ENCODE data around the gene CHMP1B.

CHMP1B gene

DNA sequence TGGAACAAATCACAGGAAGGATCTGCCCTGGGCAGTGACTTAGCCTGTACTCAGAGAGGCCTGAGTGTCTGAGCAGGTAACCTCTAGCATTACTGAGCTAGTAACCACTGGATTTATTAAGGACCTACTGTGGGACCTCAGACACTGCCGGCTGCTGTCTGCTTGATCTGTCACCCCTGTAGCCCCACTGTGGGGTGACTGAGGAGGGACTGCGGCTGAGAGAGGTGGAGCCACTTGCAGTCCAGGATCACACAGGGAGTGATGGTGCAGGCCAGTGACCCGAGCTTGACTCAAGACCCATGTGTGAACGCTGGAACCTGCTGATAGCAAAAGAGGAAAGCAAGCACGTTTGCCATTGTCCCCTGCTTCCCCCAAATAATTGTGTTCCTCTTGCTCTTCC, 15.6 kb downstream of the CHMP1B start:
- Histone ChIP-seq H3K9me3 (ENCODE audit: insufficient read depth, low read length) (no peaks in the 10 kb centered on the region), H3K4me3 (ENCODE audit: insufficient read length, low read depth) (no peak overlapping the region), H3K9ac (ENCODE audit: insufficient read length, low read depth) (no peak overlapping the region), H3K36me3 (ENCODE audit: insufficient read depth, insufficient read length, low read length) (peaks cover 6% of the 10 kb centered on the region), H3K4me1 (ENCODE audit: insufficient read depth, insufficient read length) (no peaks in the 10 kb centered on the region), H3K27me3 (ENCODE audit: insufficient read depth, insufficient read length) (no peaks in the 10 kb centered on the region)
- no peak for DNase-seq (ENCODE audit: low read depth, low spot score)
- TF ChIP-seq YY1 (IDR thresholded peaks at IDR 0.05; ENCODE audit: insufficient read depth, insufficient read length) (no peak), SUZ12 (IDR thresholded peaks at IDR 0.05; ENCODE audit: extremely low read depth, insufficient read depth, insufficient read length) (no peak), ZNF274 (IDR thresholded peaks at IDR 0.05; ENCODE audit: low read depth, low read length) (no peak)

DNA sequence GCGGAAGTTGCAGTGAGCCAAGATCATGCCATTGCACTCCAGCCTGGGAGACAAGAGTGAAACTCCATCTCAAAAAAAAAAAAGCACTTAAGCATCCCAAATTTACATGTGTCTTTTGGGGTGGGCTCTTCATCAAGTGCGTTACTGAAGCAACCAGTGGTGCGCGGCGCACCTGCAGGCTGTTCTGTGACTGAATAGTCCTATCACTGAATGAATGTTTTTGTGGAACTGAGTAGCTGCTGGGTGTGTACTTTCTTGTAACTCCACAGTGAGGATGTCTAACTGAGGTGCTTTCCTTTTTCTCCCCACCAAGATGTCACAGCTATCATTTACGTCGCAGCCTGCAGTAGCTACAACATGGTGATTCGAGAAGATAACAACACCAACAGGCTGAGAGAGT, 17.0 kb downstream of the CHMP1B start:
- DNase-seq (ENCODE audit: low read depth, low spot score) = no peak
- no peak overlapping the region for H3K4me3 ChIP-seq (ENCODE audit: insufficient read length, low read depth)
- no peak overlapping the region for H3K9ac ChIP-seq (ENCODE audit: insufficient read length, low read depth)
- no peaks in the 10 kb centered on the region for H3K27me3 ChIP-seq (ENCODE audit: insufficient read depth, insufficient read length)
- H3K4me1 ChIP-seq (ENCODE audit: insufficient read depth, insufficient read length) = no peaks in the 10 kb centered on the region
- TF ChIP-seq YY1 (IDR thresholded peaks at IDR 0.05; ENCODE audit: insufficient read depth, insufficient read length) (no peak), SUZ12 (IDR thresholded peaks at IDR 0.05; ENCODE audit: extremely low read depth, insufficient read depth, insufficient read length) (no peak), ZNF274 (IDR thresholded peaks at IDR 0.05; ENCODE audit: low read depth, low read length) (no peak)
- no peaks in the 10 kb centered on the region for H3K9me3 ChIP-seq (ENCODE audit: insufficient read depth, low read length)
- peaks cover 10% of the 10 kb centered on the region for H3K36me3 ChIP-seq (ENCODE audit: insufficient read depth, insufficient read length, low read length)

DNA sequence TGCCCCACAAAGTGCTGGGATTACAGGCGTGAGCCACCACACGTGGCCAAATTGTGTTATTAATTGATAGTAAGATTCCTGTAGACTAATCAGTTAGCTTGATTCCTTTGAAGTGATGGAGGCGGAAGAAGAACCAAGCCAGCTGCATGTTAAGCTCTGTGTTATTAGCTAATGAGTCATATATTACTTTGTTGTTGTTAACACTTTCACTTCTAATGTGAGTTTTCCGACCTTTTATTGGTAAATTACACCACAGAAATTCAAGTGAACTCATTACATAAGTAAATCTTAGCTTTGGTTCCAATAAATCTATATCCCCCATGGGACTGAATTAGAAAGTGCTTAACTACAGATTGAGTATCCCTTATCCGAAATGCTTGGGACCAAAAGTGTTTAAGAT, 20.3 kb downstream of the CHMP1B start:
- H3K4me1 ChIP-seq (ENCODE audit: insufficient read depth, insufficient read length) = no peaks in the 10 kb centered on the region
- TF ChIP-seq ZNF274 (IDR thresholded peaks at IDR 0.05; ENCODE audit: low read depth, low read length) (no peak), YY1 (IDR thresholded peaks at IDR 0.05; ENCODE audit: insufficient read depth, insufficient read length) (no peak)
- peaks cover 6% of the 10 kb centered on the region; the same call in 1 of the 2 replicates for H3K9me3 ChIP-seq (ENCODE audit: insufficient read depth, low read length)
- peaks cover 15% of the 10 kb centered on the region for H3K36me3 ChIP-seq (ENCODE audit: insufficient read depth, insufficient read length, low read length)
- H3K4me3 ChIP-seq (ENCODE audit: insufficient read length, low read depth) = no peak overlapping the region
- no peak for DNase-seq (ENCODE audit: low read depth, low spot score)
- H3K27me3 ChIP-seq (ENCODE audit: insufficient read depth, insufficient read length) = no peaks in the 10 kb centered on the region
- no peak overlapping the region for H3K9ac ChIP-seq (ENCODE audit: insufficient read length, low read depth)

DNA sequence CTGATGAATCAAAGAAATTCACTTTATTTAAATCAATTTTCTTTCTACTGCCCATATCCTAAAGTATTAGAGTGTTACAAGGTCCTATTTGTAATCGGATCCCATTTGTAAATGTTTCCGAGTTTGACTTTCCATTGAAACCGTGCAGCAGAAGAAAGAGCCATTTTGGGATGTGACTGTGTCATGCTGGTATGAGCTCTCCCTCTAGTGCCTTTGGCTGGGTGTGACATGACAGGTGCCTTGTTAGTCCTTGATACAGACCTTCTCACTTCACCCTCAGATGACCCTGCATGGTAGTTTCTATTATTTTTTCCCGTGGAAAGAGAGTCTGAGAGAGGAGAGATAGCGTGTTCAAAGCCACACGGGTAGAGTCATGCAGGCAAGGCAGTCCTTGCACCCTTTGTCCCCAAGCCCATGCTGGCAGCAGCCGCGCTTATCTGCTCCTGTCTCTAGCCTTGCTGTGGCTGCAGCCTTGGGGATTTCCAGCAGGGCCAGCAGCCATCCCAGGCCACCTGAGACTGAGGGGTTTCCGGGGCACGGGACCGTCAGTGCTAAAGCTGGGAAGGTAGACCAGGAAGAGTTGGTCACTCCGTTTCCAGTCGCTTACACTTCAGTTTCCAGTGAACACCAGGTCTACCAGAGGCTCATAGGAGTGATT, 21.4 kb downstream of the CHMP1B start:
- Histone ChIP-seq H3K27me3 (ENCODE audit: insufficient read depth, insufficient read length) (no peaks in the 10 kb centered on the region), H3K9me3 (ENCODE audit: insufficient read depth, low read length) (peaks cover 6% of the 10 kb centered on the region; the same call in 1 of the 2 replicates), H3K4me3 (ENCODE audit: insufficient read length, low read depth) (no peak overlapping the region), H3K9ac (ENCODE audit: insufficient read length, low read depth) (no peak overlapping the region), H3K4me1 (ENCODE audit: insufficient read depth, insufficient read length) (no peaks in the 10 kb centered on the region), H3K36me3 (ENCODE audit: insufficient read depth, insufficient read length, low read length) (peaks cover 12% of the 10 kb centered on the region)
- no peak for DNase-seq (ENCODE audit: low read depth, low spot score)
- TF ChIP-seq SUZ12 (IDR thresholded peaks at IDR 0.05; ENCODE audit: extremely low read depth, insufficient read depth, insufficient read length) (no peak), ZNF274 (IDR thresholded peaks at IDR 0.05; ENCODE audit: low read depth, low read length) (no peak), YY1 (IDR thresholded peaks at IDR 0.05; ENCODE audit: insufficient read depth, insufficient read length) (no peak)

DNA sequence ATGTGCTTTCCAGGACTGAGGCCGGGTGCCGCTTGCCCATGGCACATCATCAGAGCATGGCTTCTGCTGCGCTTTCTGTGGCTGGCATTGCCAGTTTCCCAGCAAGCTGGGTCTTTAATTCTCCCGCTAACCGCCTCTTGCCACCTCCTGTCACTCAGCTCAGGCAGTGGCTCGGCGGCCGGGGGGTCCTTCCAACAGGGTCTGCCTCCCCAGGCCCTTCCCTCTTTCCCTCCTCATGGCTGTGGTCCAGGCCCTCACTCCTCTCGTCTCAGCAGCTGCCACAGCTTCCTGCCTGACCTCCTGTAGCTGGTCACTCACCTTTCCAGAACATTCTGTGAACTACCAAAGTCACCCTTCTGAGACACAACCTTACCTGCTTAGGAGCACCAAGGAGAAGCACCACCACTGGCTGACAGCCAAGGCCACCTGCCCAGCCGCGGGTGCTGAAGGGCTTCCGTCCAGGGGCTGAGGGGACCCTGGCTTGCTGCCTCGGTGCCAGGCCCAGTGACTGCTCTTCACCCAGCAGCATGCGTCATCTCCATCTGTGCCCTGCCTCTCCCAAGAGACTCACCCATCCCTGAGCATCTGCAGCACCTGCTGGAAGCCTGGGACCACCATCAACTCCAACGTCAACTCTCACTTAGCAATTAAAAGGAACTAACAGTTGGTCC, 22.6 kb downstream of the CHMP1B start:
- Histone ChIP-seq H3K4me1 (ENCODE audit: insufficient read depth, insufficient read length) (no peaks in the 10 kb centered on the region), H3K4me3 (ENCODE audit: insufficient read length, low read depth) (no peak overlapping the region), H3K27me3 (ENCODE audit: insufficient read depth, insufficient read length) (no peaks in the 10 kb centered on the region), H3K9ac (ENCODE audit: insufficient read length, low read depth) (no peak overlapping the region), H3K36me3 (ENCODE audit: insufficient read depth, insufficient read length, low read length) (peaks cover 9% of the 10 kb centered on the region), H3K9me3 (ENCODE audit: insufficient read depth, low read length) (peaks cover 6% of the 10 kb centered on the region; the same call in 1 of the 2 replicates)
- TF ChIP-seq ZNF274 (IDR thresholded peaks at IDR 0.05; ENCODE audit: low read depth, low read length) (no peak), YY1 (IDR thresholded peaks at IDR 0.05; ENCODE audit: insufficient read depth, insufficient read length) (no peak), SUZ12 (IDR thresholded peaks at IDR 0.05; ENCODE audit: extremely low read depth, insufficient read depth, insufficient read length) (no peak)
- no peak for DNase-seq (ENCODE audit: low read depth, low spot score)

DNA sequence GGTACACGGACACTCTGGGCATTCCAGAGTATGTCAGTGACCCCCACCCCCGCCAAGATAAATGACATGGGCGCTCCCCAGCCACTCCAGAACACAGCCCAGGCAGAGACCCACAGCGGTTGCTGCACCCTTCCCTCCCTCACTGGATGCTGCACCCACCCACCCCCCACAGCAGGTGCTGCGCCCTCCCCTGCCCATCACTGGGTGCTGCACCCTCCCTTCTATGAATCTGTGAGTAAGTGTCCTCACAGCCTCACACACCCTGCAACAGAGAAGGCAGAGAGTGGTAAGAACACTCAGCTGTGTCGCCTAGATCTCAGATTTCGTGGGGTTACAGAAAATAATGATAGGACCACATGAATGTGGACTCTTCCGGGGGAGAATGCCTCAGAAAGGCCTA, 23.5 kb downstream of the CHMP1B start:
- Histone ChIP-seq H3K4me1 (ENCODE audit: insufficient read depth, insufficient read length) (no peaks in the 10 kb centered on the region), H3K27me3 (ENCODE audit: insufficient read depth, insufficient read length) (no peaks in the 10 kb centered on the region), H3K36me3 (ENCODE audit: insufficient read depth, insufficient read length, low read length) (peaks cover 8% of the 10 kb centered on the region), H3K4me3 (ENCODE audit: insufficient read length, low read depth) (no peak overlapping the region), H3K9ac (ENCODE audit: insufficient read length, low read depth) (no peak overlapping the region), H3K9me3 (ENCODE audit: insufficient read depth, low read length) (peaks cover 6% of the 10 kb centered on the region; the same call in 1 of the 2 replicates)
- TF ChIP-seq ZNF274 (IDR thresholded peaks at IDR 0.05; ENCODE audit: low read depth, low read length) (no peak), SUZ12 (IDR thresholded peaks at IDR 0.05; ENCODE audit: extremely low read depth, insufficient read depth, insufficient read length) (no peak), YY1 (IDR thresholded peaks at IDR 0.05; ENCODE audit: insufficient read depth, insufficient read length) (no peak)
- no peak for DNase-seq (ENCODE audit: low read depth, low spot score)

DNA sequence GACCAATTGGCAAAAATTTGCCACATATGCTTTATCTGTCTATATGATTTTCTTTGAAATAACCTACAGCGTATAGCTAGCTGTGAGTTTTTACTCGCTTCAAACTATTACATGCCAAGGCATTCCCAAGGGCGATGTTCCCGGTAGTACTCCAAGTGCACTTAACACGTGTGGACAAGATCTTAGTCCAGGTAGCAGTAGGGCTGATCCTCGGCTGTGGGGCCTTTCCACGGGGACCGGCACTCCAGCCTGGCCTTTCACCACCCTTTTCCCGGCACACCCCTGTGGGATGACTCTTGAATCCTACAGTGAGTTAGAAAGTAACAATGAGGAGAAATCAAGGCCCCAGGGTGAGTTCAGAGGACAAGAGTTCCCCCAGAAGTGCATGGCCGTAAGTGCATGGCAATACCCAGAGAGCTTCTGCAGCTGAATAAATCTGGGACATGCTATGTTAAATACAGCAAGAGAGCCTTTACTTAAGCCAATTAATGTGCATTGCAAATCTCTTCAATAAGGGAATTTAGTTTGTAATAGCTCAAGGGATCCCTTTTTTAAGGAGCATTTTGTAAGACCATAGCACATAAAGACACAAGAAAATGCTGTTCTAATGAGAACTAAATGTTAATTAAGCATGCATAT, 26.4 kb downstream of the CHMP1B start:
- Histone ChIP-seq H3K27me3 (ENCODE audit: insufficient read depth, insufficient read length) (no peaks in the 10 kb centered on the region), H3K9me3 (ENCODE audit: insufficient read depth, low read length) (peaks cover 6% of the 10 kb centered on the region; the same call in 1 of the 2 replicates), H3K4me1 (ENCODE audit: insufficient read depth, insufficient read length) (no peaks in the 10 kb centered on the region), H3K4me3 (ENCODE audit: insufficient read length, low read depth) (no peak overlapping the region), H3K9ac (ENCODE audit: insufficient read length, low read depth) (no peak overlapping the region), H3K36me3 (ENCODE audit: insufficient read depth, insufficient read length, low read length) (peaks cover 14% of the 10 kb centered on the region)
- no peak for TF ChIP-seq SUZ12 (IDR thresholded peaks at IDR 0.05; ENCODE audit: extremely low read depth, insufficient read depth, insufficient read length)
- no peak for TF ChIP-seq YY1 (IDR thresholded peaks at IDR 0.05; ENCODE audit: insufficient read depth, insufficient read length)
- TF ChIP-seq ZNF274 (IDR thresholded peaks at IDR 0.05; ENCODE audit: low read depth, low read length) = no peak
- no peak for DNase-seq (ENCODE audit: low read depth, low spot score)
